K562 treated with DMSO at 1 percent for 48 hours (cell line): Measurements from ENCODE around the gene RAB3IP. TPM values are rescaled to one million over a fixed set of nuclear protein-coding genes. Genes with fewer than 3 reads are reported as not detected.

Source experiments
- total RNA-seq: library from RNA; unstranded; fragments of 300-600 nt; gene quantifications from 2 replicates; pipeline ENCODE4 v1.2.3, GENCODE V29; 2022; ENCODE audit warnings: low replicate concordance; ENCODE audit errors: extremely low read depth

The RAB3IP gene, protein sequence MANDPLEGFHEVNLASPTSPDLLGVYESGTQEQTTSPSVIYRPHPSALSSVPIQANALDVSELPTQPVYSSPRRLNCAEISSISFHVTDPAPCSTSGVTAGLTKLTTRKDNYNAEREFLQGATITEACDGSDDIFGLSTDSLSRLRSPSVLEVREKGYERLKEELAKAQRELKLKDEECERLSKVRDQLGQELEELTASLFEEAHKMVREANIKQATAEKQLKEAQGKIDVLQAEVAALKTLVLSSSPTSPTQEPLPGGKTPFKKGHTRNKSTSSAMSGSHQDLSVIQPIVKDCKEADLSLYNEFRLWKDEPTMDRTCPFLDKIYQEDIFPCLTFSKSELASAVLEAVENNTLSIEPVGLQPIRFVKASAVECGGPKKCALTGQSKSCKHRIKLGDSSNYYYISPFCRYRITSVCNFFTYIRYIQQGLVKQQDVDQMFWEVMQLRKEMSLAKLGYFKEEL
- total RNA-seq, result not detected in 2 replicates

DNA sequence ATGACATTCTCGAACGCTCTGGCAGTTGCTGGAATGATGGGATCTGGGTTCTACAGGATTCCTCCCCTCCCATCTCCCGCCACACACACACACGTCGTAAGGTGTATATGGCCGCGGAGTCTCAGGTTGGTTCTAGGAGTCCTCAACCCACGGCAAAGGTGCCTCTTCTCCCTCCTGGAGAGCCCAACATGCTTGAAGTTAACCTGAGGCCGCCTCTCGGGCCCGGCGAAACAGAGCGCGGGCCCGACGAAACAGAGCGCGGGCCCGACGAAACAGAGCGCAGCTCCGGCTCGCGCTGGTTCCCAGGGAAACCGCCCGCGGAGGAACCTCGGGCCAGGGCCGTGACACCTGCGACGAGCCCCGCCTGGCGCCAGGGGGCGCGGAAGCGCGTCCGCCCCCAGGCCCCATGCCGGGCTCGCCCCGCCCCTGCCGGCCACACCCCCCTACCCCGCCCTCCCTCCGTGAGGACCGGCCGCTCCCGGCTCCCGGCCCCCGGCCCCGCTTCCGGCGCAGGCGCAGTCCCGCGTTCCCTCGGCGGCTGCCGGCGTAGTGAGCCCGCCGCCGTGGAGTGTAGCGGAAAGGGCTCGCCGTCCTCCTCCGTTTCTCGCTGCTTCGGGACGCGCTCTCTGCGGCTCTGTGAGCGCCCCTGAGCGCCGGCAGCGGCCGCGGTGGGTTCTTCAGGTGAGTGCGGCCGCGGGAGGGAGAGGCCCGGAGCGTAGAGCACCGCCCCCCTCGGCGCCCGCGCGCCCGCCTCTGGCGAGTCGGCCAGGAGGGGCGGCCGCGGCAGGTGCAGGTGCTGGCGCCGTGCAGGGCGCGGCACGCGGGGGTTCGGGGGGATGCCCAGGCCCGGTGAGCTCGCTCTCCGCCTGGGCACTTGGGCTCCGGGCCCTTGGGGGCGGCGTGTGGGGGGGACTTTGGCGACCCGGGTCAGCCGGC, at the start of gene RAB3IP:
TSS of gene RAB3IP (plus strand) at position 510 of the 936 bp plus-strand sequence. CDS start 16,549 bp downstream, outside the sequence.

GRCh38 chr12:69698769-69699540, 39.7 kb upstream of the RAB3IP start, which contains the start of gene BEST3:
BEST3 (minus strand) TSS chr12:69699303; CDS start chr12:69697798, 1,505 bp downstream.

GRCh38 chr12:69824966-69825560, 86.4 kb downstream of the RAB3IP start, which contains the start of gene MYRFL:
MYRFL (plus strand) TSS chr12:69825227; CDS start chr12:69825518, 291 bp downstream.

Other genes starting within 250 kb of the RAB3IP start
- gene CCT2, start 153.4 kb upstream of the RAB3IP start, total RNA-seq, result not detected in 2 replicates
- not detected in 2 replicates for gene LRRC10, start 128.0 kb upstream of the RAB3IP start, total RNA-seq
- not detected in 2 replicates for gene BEST3, start 39.6 kb upstream of the RAB3IP start, total RNA-seq
- gene MYRFL, start 86.4 kb downstream of the RAB3IP start, total RNA-seq, result not detected in 2 replicates